Measurements from ENCODE around the gene CDSN. TPM values are rescaled to one million over a fixed set of nuclear protein-coding genes. Genes with fewer than 3 reads are reported as not detected.

CDSN gene
- total and polyA plus RNA-seq, 2 donors (not counting 3 experiments of a cell fraction or from before 2014, with no cell fraction given): not detected

GRCh38 chr6:31125162-31125561, 4.9 kb upstream of the CDSN start:
- H3K9me3 ChIP-seq (replicated peaks; ENCODE audit: control insufficient read depth, insufficient read depth, low read length): no peaks in the 10 kb centered on the region
- H3K36me3 ChIP-seq (ENCODE audit: control insufficient read depth in 2 of 2, extremely low read depth in 1 of 2, insufficient read depth in 2 of 2, low read length in 2 of 2): no peaks in the 10 kb centered on the region
- H3K27ac ChIP-seq (ENCODE audit: insufficient read depth, low read depth, low read length): no peak overlapping the region
- no peaks in the 10 kb centered on the region for H4K20me1 ChIP-seq (replicated peaks; ENCODE audit: control insufficient read depth, extremely low read depth, insufficient read depth, low read length)
- ChIA-PET POLR2A (no interaction called here), CTCF (interaction anchor here (1.0 to 10.6 kb wide), 6 partner anchors 9 to 241 kb away, joined by 4 to 71 read pairs (median 8); partner anchors contain the start of gene PSORS1C1)
- no peak for TF ChIP-seq POLR2A (IDR thresholded peaks at IDR 0.05; ENCODE audit: low read depth, low read length)
- TF ChIP-seq FOS (IDR thresholded peaks at IDR 0.05; ENCODE audit: borderline replicate concordance, insufficient read depth, low read length): peak; percentile 40
- TF ChIP-seq POLR2AphosphoS5 (IDR thresholded peaks at IDR 0.05; ENCODE audit: insufficient read depth, low read depth, low read length): peak; percentile 37
- peaks cover 36% of the 10 kb centered on the region for H3K4me1 ChIP-seq (ENCODE audit: control insufficient read depth, extremely low read depth, insufficient read depth, low read length)
- peak overlapping the region; percentile 2 for H2AFZ ChIP-seq (ENCODE audit: low read depth, low read length)
- peaks cover 3 to 6% of the 10 kb centered on the region in 2 experiments for H3K27me3 ChIP-seq (ENCODE audit: control insufficient read depth in 2 of 2, insufficient read depth in 2 of 2, low read length in 2 of 2)
- peak; percentile 84 for FAIRE-seq
- H3K9ac ChIP-seq (replicated peaks; ENCODE audit: extremely low read depth, insufficient read depth, low read length): no peak overlapping the region
- peak; percentile 85 for DNase-seq (ENCODE audit: low read depth, low spot score)
- dilution Hi-C loops (cut with MboI; ENCODE audit: extremely low pct_ligation_motif_present, low sequenced_read_pairs): no loop called here
- no peaks in the 10 kb centered on the region for H3K9me1 ChIP-seq (replicated peaks; ENCODE audit: control insufficient read depth, extremely low read depth, insufficient read depth, low read length)
- H3K79me2 ChIP-seq (ENCODE audit: control insufficient read depth, insufficient read depth, low read length): no peaks in the 10 kb centered on the region
- intact Hi-C loops (cut with micrococcal nuclease): loop anchor here (5.0 kb wide), 1 partner anchor 298 kb away; no protein-coding TSS in a partner anchor
- no TSS peak for BruUV-seq (replicated peaks)
- H3K4me3 ChIP-seq (replicated peaks in 1 of 3; ENCODE audit: insufficient read depth in 1 of 3, low read depth in 1 of 3, low read length in 3 of 3): no peak overlapping the region
- H3K4me2 ChIP-seq (ENCODE audit: insufficient read depth, low read length): peak overlapping the region; percentile 5

- ChIA-PET CTCF (interaction anchor here (0.5 to 10.6 kb wide), 3 partner anchors 7 to 36 kb away, joined by 3 to 71 read pairs (median 4); partner anchors contain the start of gene PSORS1C1), POLR2A (no interaction called here)
- dilution Hi-C loops (cut with MboI; ENCODE audit: extremely low pct_ligation_motif_present, low sequenced_read_pairs): no loop called here
Observed at GRCh38 chr6:31122791-31123706, 2.8 kb upstream of the CDSN start.

More at GRCh38 chr6:31122791-31123706, 2.8 kb upstream of the CDSN start:
- TF ChIP-seq GATA2 (IDR thresholded peaks at IDR 0.05; ENCODE audit: insufficient read depth, insufficient read length, low read depth, low read length) (no peak), MYC (IDR thresholded peaks at IDR 0.05; ENCODE audit: low read depth, low read length) (peak; percentile 89), FOS (IDR thresholded peaks at IDR 0.05; ENCODE audit: borderline replicate concordance, insufficient read depth, low read length) (no peak), MAX (IDR thresholded peaks at IDR 0.05; ENCODE audit: insufficient read depth, insufficient read length) (peak; percentile 86), JUN (IDR thresholded peaks at IDR 0.05; ENCODE audit: borderline replicate concordance, insufficient read depth, insufficient read length, low read depth) (peak; percentile 53), POLR2AphosphoS5 (IDR thresholded peaks at IDR 0.05; ENCODE audit: insufficient read depth, low read depth, low read length) (peak; percentile 74), CTCF (IDR thresholded peaks at IDR 0.05; ENCODE audit: extremely low read depth in 1 of 2, insufficient read depth in 1 of 2, low read depth in 1 of 2, low read length in 2 of 2) (no peak)
- Histone ChIP-seq H3K27me3 (ENCODE audit: control insufficient read depth in 2 of 2, insufficient read depth in 2 of 2, low read length in 2 of 2) (no peaks in the 10 kb centered on the region), H4K20me1 (replicated peaks; ENCODE audit: control insufficient read depth, extremely low read depth, insufficient read depth, low read length) (no peaks in the 10 kb centered on the region), H3K27ac (ENCODE audit: insufficient read depth, low read depth, low read length) (peak overlapping the region; percentile 90), H3K9me3 (replicated peaks; ENCODE audit: control insufficient read depth, insufficient read depth, low read length) (no peaks in the 10 kb centered on the region), H3K9me1 (replicated peaks; ENCODE audit: control insufficient read depth, extremely low read depth, insufficient read depth, low read length) (no peaks in the 10 kb centered on the region), H3K4me3 (replicated peaks in 1 of 3; ENCODE audit: insufficient read depth in 1 of 3, low read depth in 1 of 3, low read length in 3 of 3) (no peak overlapping the region), H2AFZ (ENCODE audit: low read depth, low read length) (peak overlapping the region; percentile 89), H3K4me2 (ENCODE audit: insufficient read depth, low read length) (peak overlapping the region; percentile 46), H3K36me3 (ENCODE audit: control insufficient read depth in 2 of 2, extremely low read depth in 1 of 2, insufficient read depth in 2 of 2, low read length in 2 of 2) (no peaks in the 10 kb centered on the region), H3K9ac (replicated peaks; ENCODE audit: extremely low read depth, insufficient read depth, low read length) (peak overlapping the region; percentile 64), H3K79me2 (ENCODE audit: control insufficient read depth, insufficient read depth, low read length) (no peaks in the 10 kb centered on the region), H3K4me1 (ENCODE audit: control insufficient read depth, extremely low read depth, insufficient read depth, low read length) (peaks cover 36% of the 10 kb centered on the region)
- BruUV-seq (replicated peaks): no TSS peak
- DNase-seq (ENCODE audit: low read depth, low spot score) (peak; percentile 91), FAIRE-seq (peak; percentile 96)
- intact Hi-C loops (cut with micrococcal nuclease): loop anchor here (1.0 to 2.0 kb wide), 2 partner anchors 26 to 35 kb away; partner anchors contain the start of gene TCF19
